HCT116 (cell line): Measurements from ENCODE around the gene POR. TPM values are rescaled to one million over a fixed set of nuclear protein-coding genes. Genes with fewer than 3 reads are reported as not detected.

Source experiments
- ATAC-seq: fragments of 200-7000 bp; cut with Tn5 transposase; 2 replicates; pipeline ENCODE4 v1.9.1; 2020; ENCODE audit warnings: mild to moderate bottlenecking, moderate library complexity
- BruUV-seq: library from RNA; stranded (reverse); fragments of 400-500 nt; replicated peaks from 2 replicates; lab custom pipeline; 2021; lab: Mats Ljungman, UMichigan
- CTCF ChIA-PET: fragments of 300-600 bp; sonication (Branson Sonifier 250); formaldehyde crosslinking; loops from one replicate; lab custom pipeline; 2021; ENCODE audit warnings: antibody characterized with exemption; lab: Charles Lee
- POLR2A ChIA-PET: fragments of 300-600, 350-600 bp; sonication (Branson Sonifier 250); formaldehyde crosslinking; loops from one replicate; lab custom pipeline; 2021; ENCODE audit warnings: antibody characterized with exemption; lab: Charles Lee
- RAD21 ChIA-PET, 2 experiments: fragments of 300-600 bp; sonication (Branson Sonifier 250); formaldehyde crosslinking; loops; one replicate each; lab custom pipeline; 2023; ENCODE audit warnings: low total read pairs in 2 of 2; ENCODE audit not compliant: uncharacterized antibody in 2 of 2, unreplicated experiment in 2 of 2, low non-redundant PET in 1 of 2; lab: Charles Lee
- DNase-seq: peaks from one replicate; pipeline ENCODE4 v3.0.0-alpha.2; 2010; ENCODE audit warnings: low read depth, low spot score
- H2AFZ ChIP-seq: fragments of 200-600 bp; shearing (Covaris generic), sonication (generic); 2 replicates; pipeline ENCODE4 v1.6.1; 2017; ENCODE audit warnings: low read depth, mixed run types, mixed read lengths, antibody characterized with exemption, low read length; ENCODE audit not compliant: poor library complexity, severe bottlenecking
- H3K27ac ChIP-seq: 2 replicates; pipeline ENCODE4 v1.5.1; 2012; ENCODE audit warnings: low read depth, low read length
- H3K27me3 ChIP-seq: fragments of 200-600 bp; sonication (generic); 2 replicates; pipeline ENCODE4 v1.6.1; 2016; ENCODE audit warnings: mixed run types, low read length, mixed read lengths; ENCODE audit not compliant: insufficient read depth
- H3K36me3 ChIP-seq, 2 experiments: fragments of 200-500 bp in 1 of 2; fragments of 200-600 bp in 1 of 2; sonication (Bioruptor generic) in 1 of 2; sonication (generic) in 1 of 2; 2 replicates each; pipeline versions ENCODE4 v1.5.1 to v1.6.1; 2014 to 2016; ENCODE audit warnings: low read length in 2 of 2, inconsistent platforms in 1 of 2, mixed read lengths in 1 of 2, mixed run types in 1 of 2; ENCODE audit not compliant: insufficient read depth in 2 of 2, control insufficient read depth in 1 of 2
- H3K4me1 ChIP-seq, 2 experiments: fragments of 200-600 bp in 1 of 2; sonication (generic) in 1 of 2; 2 replicates each; pipeline versions ENCODE4 v1.5.1 to v1.6.1; 2012 to 2017; ENCODE audit warnings: low read length in 2 of 2, inconsistent platforms in 1 of 2, mild to moderate bottlenecking in 1 of 2, mixed read lengths in 1 of 2, mixed run types in 1 of 2, moderate library complexity in 1 of 2; ENCODE audit not compliant: insufficient read depth in 2 of 2, control insufficient read depth in 1 of 2
- H3K4me2 ChIP-seq: fragments of 200-600 bp; sonication (generic); 2 replicates; pipeline ENCODE4 v1.6.1; 2017; ENCODE audit warnings: mixed run types, low read length, mixed read lengths
- H3K4me3 ChIP-seq, 2 experiments: fragments of 200-600 bp in 1 of 2; sonication (generic) in 1 of 2; replicated peaks in 1 of 2; 2 replicates each; pipeline ENCODE4 v1.5.1; 2011 to 2016; ENCODE audit warnings: low read length in 2 of 2, control low read depth in 1 of 2, low read depth in 1 of 2, mild to moderate bottlenecking in 1 of 2, mixed read lengths in 1 of 2, mixed run types in 1 of 2
- H3K79me2 ChIP-seq: fragments of 200-600 bp; sonication (generic); 2 replicates; pipeline ENCODE4 v1.6.1; 2017; ENCODE audit warnings: mild to moderate bottlenecking, mixed run types, low read length, moderate library complexity, mixed read lengths; ENCODE audit not compliant: insufficient read depth
- H3K9ac ChIP-seq: fragments of 200-600 bp; sonication (generic); 2 replicates; pipeline ENCODE4 v1.6.1; 2016; ENCODE audit warnings: low read length, mixed read lengths
- H3K9me2 ChIP-seq: fragments of 200-600 bp; sonication (generic), shearing (Covaris generic); 2 replicates; pipeline ENCODE4 v1.6.1; 2017; ENCODE audit warnings: mixed run types, mild to moderate bottlenecking, moderate library complexity; ENCODE audit not compliant: insufficient read depth
- H3K9me3 ChIP-seq, 2 experiments: fragments of 200-500 bp in 1 of 2; fragments of 200-600 bp in 1 of 2; sonication (Bioruptor generic) in 1 of 2; sonication (generic) in 1 of 2; 2 replicates each; pipeline ENCODE4 v1.6.1; 2014 to 2017; ENCODE audit warnings: low read length in 2 of 2, mixed read lengths in 2 of 2, inconsistent platforms in 1 of 2, low read depth in 1 of 2, mild to moderate bottlenecking in 1 of 2, mixed run types in 1 of 2, moderate library complexity in 1 of 2; ENCODE audit not compliant: control insufficient read depth in 1 of 2, insufficient read depth in 1 of 2
- H4K20me1 ChIP-seq: fragments of 200-600 bp; sonication (generic), shearing (Covaris generic); 2 replicates; pipeline ENCODE4 v1.6.1; 2017; ENCODE audit warnings: mixed run types, mild to moderate bottlenecking, moderate library complexity; ENCODE audit not compliant: insufficient read depth
- EGR1 ChIP-seq: IDR thresholded peaks from 2 replicates; pipeline ENCODE4 v1.6.1; 2012; ENCODE audit warnings: low read depth
- ELF1 ChIP-seq: IDR thresholded peaks from 2 replicates; pipeline ENCODE4 v1.6.1; 2012; ENCODE audit warnings: low read depth, borderline replicate concordance
- EZH2 ChIP-seq: fragments of 200-600 bp; sonication (generic); IDR thresholded peaks from 2 replicates; pipeline ENCODE4 v1.6.1; 2017; ENCODE audit warnings: antibody characterized with exemption, mixed run types
- FOSL1 ChIP-seq: IDR thresholded peaks from 2 replicates; pipeline ENCODE4 v1.6.1; 2012; ENCODE audit warnings: low read depth
- JUND ChIP-seq: IDR thresholded peaks from 2 replicates; pipeline ENCODE4 v1.6.1; 2012
- MAX ChIP-seq: IDR thresholded peaks from 2 replicates; pipeline ENCODE4 v1.6.1; 2012
- POLR2A ChIP-seq: IDR thresholded peaks from 2 replicates; pipeline ENCODE4 v1.7.0; 2011; ENCODE audit warnings: borderline replicate concordance; ENCODE audit not compliant: insufficient read depth, insufficient read length; ENCODE audit errors: extremely low read depth
- POLR2AphosphoS5 ChIP-seq: IDR thresholded peaks from 2 replicates; pipeline ENCODE4 v1.6.1; 2011; ENCODE audit warnings: mild to moderate bottlenecking, low read depth, low read length, moderate library complexity
- RAD21 ChIP-seq: IDR thresholded peaks from 2 replicates; pipeline ENCODE4 v1.6.1; 2012; ENCODE audit warnings: low read depth, mild to moderate bottlenecking
- SP1 ChIP-seq: IDR thresholded peaks from 2 replicates; pipeline ENCODE4 v1.6.1; 2012; ENCODE audit warnings: low read depth
- YY1 ChIP-seq: IDR thresholded peaks from 2 replicates; pipeline ENCODE4 v1.6.1; 2011; ENCODE audit warnings: low read length, low read depth, moderate library complexity, mild to moderate bottlenecking; ENCODE audit not compliant: insufficient replicate concordance; ENCODE audit errors: extremely low read depth
- ZBTB33 ChIP-seq: IDR thresholded peaks from 2 replicates; pipeline ENCODE4 v1.6.1; 2011; ENCODE audit warnings: mild to moderate bottlenecking, low read length, moderate library complexity; ENCODE audit not compliant: insufficient replicate concordance; ENCODE audit errors: extremely low read depth
- ZFX ChIP-seq: fragments of 450-650 bp; IDR thresholded peaks from 2 replicates; pipeline ENCODE4 v1.6.1; 2017
- intact Hi-C: fragments of 100-400 bp; cut with micrococcal nuclease; formaldehyde crosslinking; loops from 2 replicates; pipeline ENCODE4 v1.10.0; 2022
- total RNA-seq: library from RNA; stranded (reverse); gene quantifications from one replicate; pipeline ENCODE4 v1.2.1, GENCODE V29; 2021; ENCODE audit not compliant: unreplicated experiment
- TF ChIP-seq, protein P1 (sequence below): IDR thresholded peaks from 2 replicates; pipeline ENCODE4 v1.6.1; 2012; ENCODE audit warnings: low read depth
- TF ChIP-seq, protein P2 (sequence below), 3 experiments: fragments of 200-600 bp in 1 of 3; sonication (generic) in 1 of 3; IDR thresholded peaks in 2 of 3; conservative IDR thresholded peaks in 1 of 3; 2 replicates each; pipeline ENCODE4 v1.5.1; 2012 to 2017; ENCODE audit warnings: low read depth in 2 of 3, low read length in 2 of 3, antibody characterized with exemption in 1 of 3, borderline replicate concordance in 1 of 3, control low read depth in 1 of 3, mild to moderate bottlenecking in 1 of 3, mixed read lengths in 1 of 3, mixed run types in 1 of 3, moderate library complexity in 1 of 3; ENCODE audit not compliant: insufficient read depth in 1 of 3

The POR gene
- total RNA-seq, 1 experiment from 2014 or later, result 120 TPM

DNA sequence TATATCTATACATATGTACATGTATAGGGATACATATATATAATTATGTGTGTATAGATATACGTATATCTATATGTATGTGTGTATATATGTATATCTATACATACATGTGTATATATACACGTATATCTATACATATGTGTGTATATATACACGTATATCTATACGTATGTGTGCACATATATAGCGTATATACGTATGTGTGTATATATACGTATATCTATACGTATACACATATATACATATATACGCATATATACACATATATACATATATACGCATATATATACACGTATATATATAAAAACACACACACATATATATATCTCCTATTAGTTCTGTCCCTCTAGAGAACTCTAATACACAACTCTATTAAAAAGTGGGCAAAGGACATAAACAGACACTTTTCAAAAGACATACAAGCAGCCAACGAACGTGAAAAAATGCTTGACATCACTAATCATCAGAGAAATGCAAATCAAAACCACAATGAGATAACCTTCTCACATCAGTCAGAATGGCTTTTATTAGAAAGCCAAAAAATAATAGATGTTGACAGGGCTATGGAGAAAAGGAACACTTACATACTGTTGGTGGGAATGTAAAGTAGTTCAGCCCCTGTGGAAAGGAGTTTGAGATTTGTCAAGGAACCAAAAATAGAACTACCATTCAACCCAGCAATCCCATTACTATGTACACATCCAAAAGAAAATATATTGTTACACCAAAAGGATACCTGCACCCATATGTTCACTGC lies 101.4 kb downstream of the POR start:
- POLR2A ChIA-PET, result no interaction called here
- no TSS peak for BruUV-seq
- no peaks in the 10 kb centered on the region for H3K9me2 ChIP-seq
- TF ChIP-seq MAX, result no peak
- TF ChIP-seq EGR1, result no peak
- no peak for TF ChIP-seq ZBTB33
- TF ChIP-seq SP1, result no peak
- TF ChIP-seq FOSL1, result no peak
- no peak for TF ChIP-seq POLR2A
- no peak for TF ChIP-seq YY1
- TF ChIP-seq JUND, result no peak
- TF ChIP-seq ZFX, result no peak
- no peak for TF ChIP-seq POLR2AphosphoS5
- TF ChIP-seq EZH2, result no peak
- TF ChIP-seq, protein P1, sequence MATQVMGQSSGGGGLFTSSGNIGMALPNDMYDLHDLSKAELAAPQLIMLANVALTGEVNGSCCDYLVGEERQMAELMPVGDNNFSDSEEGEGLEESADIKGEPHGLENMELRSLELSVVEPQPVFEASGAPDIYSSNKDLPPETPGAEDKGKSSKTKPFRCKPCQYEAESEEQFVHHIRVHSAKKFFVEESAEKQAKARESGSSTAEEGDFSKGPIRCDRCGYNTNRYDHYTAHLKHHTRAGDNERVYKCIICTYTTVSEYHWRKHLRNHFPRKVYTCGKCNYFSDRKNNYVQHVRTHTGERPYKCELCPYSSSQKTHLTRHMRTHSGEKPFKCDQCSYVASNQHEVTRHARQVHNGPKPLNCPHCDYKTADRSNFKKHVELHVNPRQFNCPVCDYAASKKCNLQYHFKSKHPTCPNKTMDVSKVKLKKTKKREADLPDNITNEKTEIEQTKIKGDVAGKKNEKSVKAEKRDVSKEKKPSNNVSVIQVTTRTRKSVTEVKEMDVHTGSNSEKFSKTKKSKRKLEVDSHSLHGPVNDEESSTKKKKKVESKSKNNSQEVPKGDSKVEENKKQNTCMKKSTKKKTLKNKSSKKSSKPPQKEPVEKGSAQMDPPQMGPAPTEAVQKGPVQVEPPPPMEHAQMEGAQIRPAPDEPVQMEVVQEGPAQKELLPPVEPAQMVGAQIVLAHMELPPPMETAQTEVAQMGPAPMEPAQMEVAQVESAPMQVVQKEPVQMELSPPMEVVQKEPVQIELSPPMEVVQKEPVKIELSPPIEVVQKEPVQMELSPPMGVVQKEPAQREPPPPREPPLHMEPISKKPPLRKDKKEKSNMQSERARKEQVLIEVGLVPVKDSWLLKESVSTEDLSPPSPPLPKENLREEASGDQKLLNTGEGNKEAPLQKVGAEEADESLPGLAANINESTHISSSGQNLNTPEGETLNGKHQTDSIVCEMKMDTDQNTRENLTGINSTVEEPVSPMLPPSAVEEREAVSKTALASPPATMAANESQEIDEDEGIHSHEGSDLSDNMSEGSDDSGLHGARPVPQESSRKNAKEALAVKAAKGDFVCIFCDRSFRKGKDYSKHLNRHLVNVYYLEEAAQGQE, result no peak
- TF ChIP-seq ELF1, result no peak
- TF ChIP-seq RAD21, result no peak
- TF ChIP-seq, protein P2, sequence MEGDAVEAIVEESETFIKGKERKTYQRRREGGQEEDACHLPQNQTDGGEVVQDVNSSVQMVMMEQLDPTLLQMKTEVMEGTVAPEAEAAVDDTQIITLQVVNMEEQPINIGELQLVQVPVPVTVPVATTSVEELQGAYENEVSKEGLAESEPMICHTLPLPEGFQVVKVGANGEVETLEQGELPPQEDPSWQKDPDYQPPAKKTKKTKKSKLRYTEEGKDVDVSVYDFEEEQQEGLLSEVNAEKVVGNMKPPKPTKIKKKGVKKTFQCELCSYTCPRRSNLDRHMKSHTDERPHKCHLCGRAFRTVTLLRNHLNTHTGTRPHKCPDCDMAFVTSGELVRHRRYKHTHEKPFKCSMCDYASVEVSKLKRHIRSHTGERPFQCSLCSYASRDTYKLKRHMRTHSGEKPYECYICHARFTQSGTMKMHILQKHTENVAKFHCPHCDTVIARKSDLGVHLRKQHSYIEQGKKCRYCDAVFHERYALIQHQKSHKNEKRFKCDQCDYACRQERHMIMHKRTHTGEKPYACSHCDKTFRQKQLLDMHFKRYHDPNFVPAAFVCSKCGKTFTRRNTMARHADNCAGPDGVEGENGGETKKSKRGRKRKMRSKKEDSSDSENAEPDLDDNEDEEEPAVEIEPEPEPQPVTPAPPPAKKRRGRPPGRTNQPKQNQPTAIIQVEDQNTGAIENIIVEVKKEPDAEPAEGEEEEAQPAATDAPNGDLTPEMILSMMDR (IDR thresholded peaks at IDR 0.05 in 2 of 3, conservative IDR thresholded peaks at IDR 0.05 in 1 of 3; ENCODE audit: borderline replicate concordance in 1 of 3, insufficient read depth in 1 of 3, low read depth in 2 of 3, low read length in 2 of 3), result no peak
- TF ChIP-seq, all 23 proteins: peak for 0
- no peaks in the 10 kb centered on the region for H3K27me3 ChIP-seq
- H4K20me1 ChIP-seq, result no peaks in the 10 kb centered on the region
- DNase-seq, result no peak
- RAD21 ChIA-PET, result no interaction called here
- no peaks in the 10 kb centered on the region for H3K79me2 ChIP-seq
- no peak overlapping the region for H3K4me3 ChIP-seq
- CTCF ChIA-PET, result interaction anchor here (1.5 kb wide), 1 partner anchor 146 kb away, joined by 3 read pairs; no protein-coding TSS in a partner anchor
- H3K27ac ChIP-seq, result no peak overlapping the region
- H2AFZ ChIP-seq, result no peak overlapping the region
- H3K36me3 ChIP-seq, result no peaks in the 10 kb centered on the region
- H3K9me3 ChIP-seq, result no peaks in the 10 kb centered on the region
- intact Hi-C loops, result no loop called here
- H3K9ac ChIP-seq, result no peak overlapping the region
- no peaks in the 10 kb centered on the region for H3K4me1 ChIP-seq
- ATAC-seq, result no peak
- no peak overlapping the region for H3K4me2 ChIP-seq
